ENCODE measurements around the gene ENAH.

ENAH gene

GRCh38 chr1:225498549-225499136, 154.3 kb downstream of the ENAH start:
- H3K4me1 ChIP-seq (ENCODE audit: insufficient read depth, low read length, poor library complexity, severe bottlenecking) = no peaks in the 10 kb centered on the region
- H3K9ac ChIP-seq (ENCODE audit: low read depth, low read length, poor library complexity, severe bottlenecking) = no peak overlapping the region
- no peaks in the 10 kb centered on the region for H4K20me1 ChIP-seq (ENCODE audit: insufficient read depth, low read length, poor library complexity, severe bottlenecking)
- no peak overlapping the region for H3K4me3 ChIP-seq (ENCODE audit: low read length, poor library complexity, severe bottlenecking)
- H3K9me2 ChIP-seq (replicated peaks; ENCODE audit: low read depth, low read length) = no peaks in the 10 kb centered on the region
- H3F3A ChIP-seq (ENCODE audit: low read depth) = no peaks in the 10 kb centered on the region
- no peak overlapping the region for H3K4me2 ChIP-seq (ENCODE audit: low read depth, low read length, poor library complexity, severe bottlenecking)
- no peaks in the 10 kb centered on the region for H3K27me3 ChIP-seq (ENCODE audit: insufficient read depth, low read length, poor library complexity, severe bottlenecking)
- H3K36me3 ChIP-seq (ENCODE audit: insufficient read depth, low read length) = peaks cover 4% of the 10 kb centered on the region; the same call in 1 of the 2 replicates
- H2AFZ ChIP-seq (ENCODE audit: low read length) = no peak overlapping the region
- H3K79me2 ChIP-seq (ENCODE audit: insufficient read depth, low read length) = no peaks in the 10 kb centered on the region
- TF ChIP-seq CTCF (conservative IDR thresholded peaks at IDR 0.05; ENCODE audit: low read length) (no peak), EZH2phosphoT487 (IDR thresholded peaks at IDR 0.05; ENCODE audit: borderline replicate concordance) (no peak)
- no peaks in the 10 kb centered on the region for H3K9me3 ChIP-seq (ENCODE audit: insufficient read depth, low read depth, low read length)

- no peak for TF ChIP-seq CTCF (conservative IDR thresholded peaks at IDR 0.05; ENCODE audit: low read length)
- TF ChIP-seq EZH2phosphoT487 (IDR thresholded peaks at IDR 0.05; ENCODE audit: borderline replicate concordance) = no peak
- no peak overlapping the region for H2AFZ ChIP-seq (ENCODE audit: low read length)
Observed at GRCh38 chr1:225494789-225495359, 158.0 kb downstream of the ENAH start.

GRCh38 chr1:225493591-225494246, 159.2 kb downstream of the ENAH start:
- H3K9me2 ChIP-seq (replicated peaks; ENCODE audit: low read depth, low read length) = no peaks in the 10 kb centered on the region
- no peak overlapping the region for H3K9ac ChIP-seq (ENCODE audit: low read depth, low read length, poor library complexity, severe bottlenecking)
- H3K36me3 ChIP-seq (ENCODE audit: insufficient read depth, low read length) = peaks cover 4% of the 10 kb centered on the region; the same call in 1 of the 2 replicates
- no peak overlapping the region for H2AFZ ChIP-seq (ENCODE audit: low read length)
- no peak for TF ChIP-seq EZH2phosphoT487 (IDR thresholded peaks at IDR 0.05; ENCODE audit: borderline replicate concordance)
- TF ChIP-seq CTCF (conservative IDR thresholded peaks at IDR 0.05; ENCODE audit: low read length) = no peak
- no peak overlapping the region for H3K4me3 ChIP-seq (ENCODE audit: low read length, poor library complexity, severe bottlenecking)
- H4K20me1 ChIP-seq (ENCODE audit: insufficient read depth, low read length, poor library complexity, severe bottlenecking) = no peaks in the 10 kb centered on the region
- no peaks in the 10 kb centered on the region for H3K4me1 ChIP-seq (ENCODE audit: insufficient read depth, low read length, poor library complexity, severe bottlenecking)
- no peaks in the 10 kb centered on the region for H3K79me2 ChIP-seq (ENCODE audit: insufficient read depth, low read length)
- H3F3A ChIP-seq (ENCODE audit: low read depth) = no peaks in the 10 kb centered on the region
- H3K27me3 ChIP-seq (ENCODE audit: insufficient read depth, low read length, poor library complexity, severe bottlenecking) = no peaks in the 10 kb centered on the region
- no peaks in the 10 kb centered on the region for H3K9me3 ChIP-seq (ENCODE audit: insufficient read depth, low read depth, low read length)
- no peak overlapping the region for H3K4me2 ChIP-seq (ENCODE audit: low read depth, low read length, poor library complexity, severe bottlenecking)

More at GRCh38 chr1:225494789-225495359, 158.0 kb downstream of the ENAH start:
- Histone ChIP-seq H3K79me2 (ENCODE audit: insufficient read depth, low read length) (no peaks in the 10 kb centered on the region), H3K9ac (ENCODE audit: low read depth, low read length, poor library complexity, severe bottlenecking) (no peak overlapping the region), H3K4me3 (ENCODE audit: low read length, poor library complexity, severe bottlenecking) (no peak overlapping the region), H3K36me3 (ENCODE audit: insufficient read depth, low read length) (peaks cover 4% of the 10 kb centered on the region; the same call in 1 of the 2 replicates), H3F3A (ENCODE audit: low read depth) (no peaks in the 10 kb centered on the region), H3K9me3 (ENCODE audit: insufficient read depth, low read depth, low read length) (no peaks in the 10 kb centered on the region), H3K27me3 (ENCODE audit: insufficient read depth, low read length, poor library complexity, severe bottlenecking) (no peaks in the 10 kb centered on the region), H3K9me2 (replicated peaks; ENCODE audit: low read depth, low read length) (no peaks in the 10 kb centered on the region), H4K20me1 (ENCODE audit: insufficient read depth, low read length, poor library complexity, severe bottlenecking) (no peaks in the 10 kb centered on the region), H3K4me1 (ENCODE audit: insufficient read depth, low read length, poor library complexity, severe bottlenecking) (no peaks in the 10 kb centered on the region), H3K4me2 (ENCODE audit: low read depth, low read length, poor library complexity, severe bottlenecking) (no peak overlapping the region)
